ENCODE data around the gene UBXN11.

Gene UBXN11

DNA sequence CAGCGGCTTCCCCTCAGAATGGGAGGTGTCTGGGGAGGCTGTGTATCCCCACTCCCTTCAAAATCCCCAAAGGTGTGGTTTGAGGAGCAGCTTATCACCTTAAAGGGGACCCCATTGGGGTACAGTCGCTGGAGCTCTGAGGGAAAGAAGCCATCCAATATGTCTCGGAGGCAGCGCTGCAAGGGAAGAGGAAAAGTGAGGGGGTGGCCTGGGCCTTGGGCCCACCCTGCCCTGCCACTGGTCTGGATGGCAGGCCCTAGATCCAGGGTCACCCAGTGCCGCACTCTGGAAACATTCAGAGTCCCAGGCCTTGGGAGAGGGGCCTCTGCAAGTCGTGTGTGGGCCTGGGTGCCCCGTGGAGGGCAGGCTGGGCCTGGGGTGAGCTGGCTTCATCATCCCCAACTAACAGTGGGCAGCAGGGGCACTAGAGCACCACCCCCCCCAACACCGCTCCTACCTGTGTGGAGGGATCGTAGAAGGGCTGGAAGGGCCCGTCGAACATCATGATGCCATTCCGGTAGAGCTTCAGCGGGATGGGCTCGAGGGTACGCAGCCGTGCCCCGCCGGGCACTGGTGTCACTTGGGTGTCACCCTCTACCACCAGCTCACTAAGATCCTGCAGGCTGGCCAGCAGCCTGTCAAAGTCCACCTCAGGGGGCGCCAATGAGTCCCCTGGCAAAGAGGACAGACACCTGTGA, 20.9 kb downstream of the UBXN11 start:
- H3K27ac ChIP-seq (ENCODE audit: insufficient read depth, low read depth, low read length, poor library complexity, severe bottlenecking): no peak overlapping the region
- H3K4me1 ChIP-seq (ENCODE audit: control insufficient read depth, insufficient read depth, low read length): peaks cover 42% of the 10 kb centered on the region
- no peak overlapping the region for H3K4me3 ChIP-seq (ENCODE audit: insufficient read depth, low read depth, low read length)
- no peaks in the 10 kb centered on the region for H3K27me3 ChIP-seq (ENCODE audit: control insufficient read depth, insufficient read depth, low read length, poor library complexity, severe bottlenecking)
- no peaks in the 10 kb centered on the region for H3K9me3 ChIP-seq (ENCODE audit: control insufficient read depth, low read length)
- whole genome bisulfite sequencing, 2 experiments: 78 to 79% methylated on average over 19 of the region's 19 CpGs
- no peaks in the 10 kb centered on the region for H3K36me3 ChIP-seq (ENCODE audit: control insufficient read depth, insufficient read depth, low read length)

DNA sequence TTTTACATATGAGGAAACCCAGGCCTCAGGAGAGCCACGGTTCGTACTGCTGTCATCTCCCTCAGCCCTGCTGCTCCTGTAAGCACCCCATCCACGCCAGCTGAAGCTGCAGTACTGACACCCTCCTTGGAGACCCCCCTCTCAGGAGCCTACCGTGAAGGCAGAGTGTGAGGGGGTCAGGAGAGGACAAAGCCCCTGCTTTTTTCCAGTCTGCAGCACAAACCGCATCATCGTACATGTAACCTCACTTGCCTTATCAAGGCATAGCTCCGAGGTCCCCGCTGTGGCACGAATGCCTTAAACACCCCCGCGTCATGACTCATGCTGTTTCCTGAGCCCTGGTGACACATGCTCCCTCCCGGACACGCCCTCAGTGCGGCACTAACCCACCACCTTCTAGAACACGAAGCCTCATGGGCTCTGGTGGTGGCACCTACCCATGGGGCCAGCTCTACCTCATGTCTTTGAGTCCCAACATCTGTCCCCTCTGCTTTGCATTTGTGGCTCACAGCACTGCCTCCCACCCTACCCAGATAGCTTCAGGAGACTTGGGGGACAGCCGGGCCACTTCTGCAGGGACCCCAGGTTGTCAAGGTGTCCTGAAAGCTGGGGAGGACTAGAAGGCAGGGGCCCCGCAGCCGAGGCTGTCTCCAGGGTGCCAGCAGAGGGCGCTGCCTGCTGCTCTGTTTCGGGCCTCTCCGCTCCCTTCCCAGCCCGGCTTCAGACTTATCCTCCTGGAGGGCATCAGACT, 21.7 kb downstream of the UBXN11 start:
- H3K9me3 ChIP-seq (ENCODE audit: control insufficient read depth, low read length): no peaks in the 10 kb centered on the region
- H3K36me3 ChIP-seq (ENCODE audit: control insufficient read depth, insufficient read depth, low read length): no peaks in the 10 kb centered on the region
- H3K27me3 ChIP-seq (ENCODE audit: control insufficient read depth, insufficient read depth, low read length, poor library complexity, severe bottlenecking): no peaks in the 10 kb centered on the region
- no peak overlapping the region for H3K27ac ChIP-seq (ENCODE audit: insufficient read depth, low read depth, low read length, poor library complexity, severe bottlenecking)
- H3K4me3 ChIP-seq (ENCODE audit: insufficient read depth, low read depth, low read length): no peak overlapping the region
- H3K4me1 ChIP-seq (ENCODE audit: control insufficient read depth, insufficient read depth, low read length): peaks cover 39% of the 10 kb centered on the region
- 50% methylated on average over 22 of the region's 22 CpGs for WGBS, 2 experiments

DNA sequence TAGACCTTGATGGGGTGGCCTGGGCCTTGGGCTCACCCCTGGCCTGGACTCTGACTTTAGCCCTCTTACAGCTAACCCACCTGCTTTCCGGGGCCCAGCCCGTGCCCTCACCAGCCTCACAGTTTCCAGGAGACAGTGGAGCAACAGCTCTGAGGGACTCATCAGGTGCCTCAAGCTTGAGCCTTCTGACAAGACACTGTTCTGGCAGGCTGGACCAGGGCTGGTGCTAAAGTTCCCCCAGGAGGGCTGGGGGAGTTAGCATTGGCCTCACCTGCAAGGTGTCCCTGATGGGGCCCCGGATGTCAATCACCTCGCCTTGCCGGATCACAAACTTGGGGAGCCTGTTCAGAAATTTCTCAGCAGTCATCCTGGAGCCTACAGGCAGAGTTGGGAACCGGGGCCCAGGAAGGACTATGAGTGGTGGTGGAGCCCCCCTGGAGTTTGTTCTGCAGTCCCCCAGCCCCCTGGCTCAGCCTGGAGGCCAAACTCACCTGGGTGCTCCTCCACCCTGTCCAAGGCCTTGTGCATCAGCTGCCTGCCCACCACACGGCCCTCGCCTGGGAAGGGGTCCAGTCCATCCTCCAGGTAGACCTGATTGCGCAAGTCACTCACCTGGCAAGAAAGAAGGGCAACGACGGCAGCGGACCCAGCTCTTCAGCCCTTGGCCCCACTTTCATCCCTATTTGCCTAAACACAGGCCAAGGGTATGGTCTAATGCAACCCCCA, 22.4 kb downstream of the UBXN11 start:
- H3K4me3 ChIP-seq (ENCODE audit: insufficient read depth, low read depth, low read length): no peak overlapping the region
- peaks cover 38% of the 10 kb centered on the region for H3K4me1 ChIP-seq (ENCODE audit: control insufficient read depth, insufficient read depth, low read length)
- no peaks in the 10 kb centered on the region for H3K27me3 ChIP-seq (ENCODE audit: control insufficient read depth, insufficient read depth, low read length, poor library complexity, severe bottlenecking)
- no peaks in the 10 kb centered on the region for H3K36me3 ChIP-seq (ENCODE audit: control insufficient read depth, insufficient read depth, low read length)
- H3K9me3 ChIP-seq (ENCODE audit: control insufficient read depth, low read length): no peaks in the 10 kb centered on the region
- 91 to 95% methylated on average over 12 of the region's 12 CpGs for WGBS, 2 experiments
- H3K27ac ChIP-seq (ENCODE audit: insufficient read depth, low read depth, low read length, poor library complexity, severe bottlenecking): no peak overlapping the region

DNA sequence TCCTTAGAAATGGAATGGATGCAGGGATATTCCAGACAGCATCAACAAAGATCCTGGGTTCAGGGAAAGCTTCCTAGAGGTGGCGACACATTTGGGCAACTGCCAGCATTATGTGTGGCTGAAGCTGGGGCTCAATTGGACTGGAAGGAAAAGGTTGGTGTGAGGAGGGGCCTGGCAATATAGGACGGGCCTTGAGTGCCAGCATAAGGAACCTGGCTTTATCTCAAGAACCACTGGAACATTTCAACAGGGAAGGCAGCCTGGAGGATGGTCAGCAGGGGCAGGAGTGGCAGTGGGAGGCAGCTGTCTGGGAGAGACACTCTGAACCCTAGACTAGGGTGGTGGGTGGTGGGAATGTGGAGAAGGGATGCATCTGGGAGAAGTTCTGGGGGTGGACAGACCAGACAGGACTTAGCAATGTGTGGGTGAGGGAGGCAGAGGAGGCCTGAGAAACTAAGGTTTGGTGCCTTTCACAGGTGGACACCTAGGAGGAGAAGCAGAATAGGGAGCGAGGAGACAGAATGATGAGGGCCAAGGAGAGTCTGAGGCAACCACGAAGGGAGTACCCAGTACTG, 23.1 kb downstream of the UBXN11 start:
- Histone ChIP-seq H3K9me3 (ENCODE audit: control insufficient read depth, low read length) (no peaks in the 10 kb centered on the region), H3K27ac (ENCODE audit: insufficient read depth, low read depth, low read length, poor library complexity, severe bottlenecking) (no peak overlapping the region), H3K27me3 (ENCODE audit: control insufficient read depth, insufficient read depth, low read length, poor library complexity, severe bottlenecking) (no peaks in the 10 kb centered on the region), H3K4me3 (ENCODE audit: insufficient read depth, low read depth, low read length) (no peak overlapping the region), H3K4me1 (ENCODE audit: control insufficient read depth, insufficient read depth, low read length) (peaks cover 38% of the 10 kb centered on the region), H3K36me3 (ENCODE audit: control insufficient read depth, insufficient read depth, low read length) (no peaks in the 10 kb centered on the region)
- 93 to 97% methylated on average over 4 of the region's 4 CpGs for WGBS, 2 experiments

DNA sequence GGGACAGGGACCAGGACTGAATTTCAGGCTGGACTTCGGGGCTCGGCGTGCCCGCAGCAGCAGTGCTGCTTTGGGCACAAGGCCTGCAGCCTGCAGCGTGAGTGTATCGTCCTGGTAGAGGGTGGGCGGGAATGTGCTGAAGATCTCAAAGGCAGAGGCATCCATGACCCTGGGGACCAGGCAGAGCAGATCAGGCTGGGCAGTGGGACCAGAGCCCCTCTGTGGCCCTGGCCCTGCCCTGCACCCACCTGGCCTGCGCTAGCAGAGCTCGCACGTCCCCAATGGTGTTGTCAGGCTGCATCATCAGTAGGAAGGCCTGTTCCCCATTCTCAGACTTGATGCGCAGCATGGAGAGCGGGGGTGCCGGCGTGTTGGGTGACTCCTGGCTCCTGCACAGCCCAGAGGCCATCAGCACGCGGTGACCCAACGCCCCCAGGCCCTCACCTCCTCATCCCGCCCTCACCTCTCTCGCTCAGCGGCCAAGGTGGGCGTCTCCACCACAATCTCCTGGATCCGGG, 24.0 kb downstream of the UBXN11 start:
- Histone ChIP-seq H3K4me1 (ENCODE audit: control insufficient read depth, insufficient read depth, low read length) (peaks cover 37% of the 10 kb centered on the region), H3K27me3 (ENCODE audit: control insufficient read depth, insufficient read depth, low read length, poor library complexity, severe bottlenecking) (no peaks in the 10 kb centered on the region), H3K36me3 (ENCODE audit: control insufficient read depth, insufficient read depth, low read length) (peaks cover 9% of the 10 kb centered on the region), H3K9me3 (ENCODE audit: control insufficient read depth, low read length) (no peaks in the 10 kb centered on the region), H3K4me3 (ENCODE audit: insufficient read depth, low read depth, low read length) (no peak overlapping the region), H3K27ac (ENCODE audit: insufficient read depth, low read depth, low read length, poor library complexity, severe bottlenecking) (peak overlapping the region; percentile 67)
- 73 to 77% methylated on average over 21 to 22 of the region's 22 CpGs for WGBS, 2 experiments

DNA sequence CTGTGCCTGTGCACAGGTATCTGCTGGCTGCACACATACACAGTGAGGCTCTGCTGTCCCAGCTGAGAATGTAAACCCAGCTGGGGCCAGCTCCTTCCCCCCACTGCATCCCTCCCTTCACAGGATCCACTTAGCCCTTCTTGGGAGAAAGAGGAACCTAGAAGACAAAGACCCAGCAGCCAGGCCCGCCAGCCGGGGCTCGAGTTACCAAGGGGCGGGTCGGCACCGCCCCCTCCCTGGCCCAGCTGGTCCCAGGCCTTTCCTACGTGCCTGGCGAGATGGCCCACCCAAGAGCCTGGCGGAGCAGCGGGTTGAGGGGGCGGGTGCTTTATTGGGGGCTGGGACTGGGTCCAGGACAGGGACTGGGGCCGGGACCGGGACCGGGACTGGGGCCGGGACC, 24.5 kb downstream of the UBXN11 start:
- H3K27me3 ChIP-seq (ENCODE audit: control insufficient read depth, insufficient read depth, low read length, poor library complexity, severe bottlenecking): no peaks in the 10 kb centered on the region
- H3K36me3 ChIP-seq (ENCODE audit: control insufficient read depth, insufficient read depth, low read length): peaks cover 13% of the 10 kb centered on the region
- peaks cover 37% of the 10 kb centered on the region for H3K4me1 ChIP-seq (ENCODE audit: control insufficient read depth, insufficient read depth, low read length)
- H3K27ac ChIP-seq (ENCODE audit: insufficient read depth, low read depth, low read length, poor library complexity, severe bottlenecking): peak overlapping the region; percentile 90
- 4 to 5% methylated on average over 15 of the region's 15 CpGs for WGBS, 2 experiments
- H3K9me3 ChIP-seq (ENCODE audit: control insufficient read depth, low read length): no peaks in the 10 kb centered on the region
- no peak overlapping the region for H3K4me3 ChIP-seq (ENCODE audit: insufficient read depth, low read depth, low read length)

DNA sequence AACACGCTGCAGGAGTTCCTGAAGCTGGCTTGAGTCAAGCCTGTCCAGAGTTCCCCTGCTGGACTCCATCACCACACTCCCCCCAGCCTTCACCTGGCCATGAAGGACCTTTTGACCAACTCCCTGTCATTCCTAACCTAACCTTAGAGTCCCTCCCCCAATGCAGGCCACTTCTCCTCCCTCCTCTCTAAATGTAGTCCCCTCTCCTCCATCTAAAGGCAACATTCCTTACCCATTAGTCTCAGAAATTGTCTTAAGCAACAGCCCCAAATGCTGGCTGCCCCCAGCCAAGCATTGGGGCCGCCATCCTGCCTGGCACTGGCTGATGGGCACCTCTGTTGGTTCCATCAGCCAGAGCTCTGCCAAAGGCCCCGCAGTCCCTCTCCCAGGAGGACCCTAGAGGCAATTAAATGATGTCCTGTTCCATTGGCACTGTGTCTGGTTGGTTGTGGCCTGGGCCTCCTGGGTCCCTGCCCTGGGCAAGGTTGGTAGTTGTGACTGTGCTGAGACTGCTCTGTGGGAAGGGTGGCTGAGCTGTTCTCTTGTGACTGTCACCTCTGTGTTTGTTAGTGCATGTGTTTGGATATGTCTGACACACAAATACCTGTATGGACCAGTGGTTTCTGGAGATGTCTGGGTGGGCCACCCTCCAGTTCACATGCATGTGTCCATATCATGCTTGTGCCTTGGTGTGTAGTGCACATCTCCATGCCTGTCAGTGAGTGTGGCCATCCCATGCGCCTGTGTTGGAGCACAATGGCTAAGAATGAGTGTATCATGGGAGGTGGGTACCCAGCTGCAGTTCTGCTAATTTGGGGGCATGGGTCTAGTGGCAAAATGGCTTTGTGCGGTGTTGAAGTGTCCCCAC, 25.1 kb downstream of the UBXN11 start:
- peak overlapping the region; percentile 90 for H3K27ac ChIP-seq (ENCODE audit: insufficient read depth, low read depth, low read length, poor library complexity, severe bottlenecking)
- no peaks in the 10 kb centered on the region for H3K27me3 ChIP-seq (ENCODE audit: control insufficient read depth, insufficient read depth, low read length, poor library complexity, severe bottlenecking)
- no peaks in the 10 kb centered on the region for H3K9me3 ChIP-seq (ENCODE audit: control insufficient read depth, low read length)
- H3K36me3 ChIP-seq (ENCODE audit: control insufficient read depth, insufficient read depth, low read length): peaks cover 19% of the 10 kb centered on the region
- H3K4me1 ChIP-seq (ENCODE audit: control insufficient read depth, insufficient read depth, low read length): peaks cover 37% of the 10 kb centered on the region
- 91 to 94% methylated on average over 5 of the region's 5 CpGs for WGBS, 2 experiments
- H3K4me3 ChIP-seq (ENCODE audit: insufficient read depth, low read depth, low read length): peak overlapping the region; percentile 77

DNA sequence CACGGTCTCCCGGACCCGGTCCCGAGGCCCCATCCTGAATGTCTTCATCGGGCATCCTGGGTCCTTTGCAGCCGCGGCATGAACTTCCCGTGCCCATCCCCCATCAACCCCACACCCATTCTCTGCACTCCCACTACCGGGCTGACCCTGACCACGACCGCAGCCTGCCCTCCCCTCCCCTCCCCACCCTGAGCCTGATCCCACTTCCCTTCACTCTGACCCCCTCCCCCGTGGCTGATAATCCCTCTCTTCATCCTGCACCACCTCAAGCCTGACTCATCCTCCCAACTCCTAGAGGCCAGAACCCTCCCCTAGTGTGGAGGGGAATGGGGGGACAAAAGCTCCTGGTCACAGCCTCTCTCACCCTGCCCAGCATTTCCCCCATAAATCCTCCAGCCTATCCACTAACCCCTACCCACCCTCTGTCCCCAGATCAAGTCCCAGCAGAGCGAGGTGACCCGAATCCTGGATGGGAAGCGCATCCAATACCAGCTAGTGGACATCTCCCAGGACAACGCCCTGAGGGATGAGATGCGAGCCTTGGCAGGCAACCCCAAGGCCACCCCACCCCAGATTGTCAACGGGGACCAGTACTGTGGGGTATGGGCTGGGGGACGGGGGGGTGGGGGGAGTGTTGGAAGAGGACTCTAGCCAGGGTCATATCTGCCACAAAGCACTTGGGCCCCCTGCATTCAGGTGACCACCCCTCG, 25.9 kb downstream of the UBXN11 start:
- H3K4me3 ChIP-seq (ENCODE audit: insufficient read depth, low read depth, low read length): peak overlapping the region; percentile 77
- peaks cover 37% of the 10 kb centered on the region for H3K4me1 ChIP-seq (ENCODE audit: control insufficient read depth, insufficient read depth, low read length)
- no peak overlapping the region for H3K27ac ChIP-seq (ENCODE audit: insufficient read depth, low read depth, low read length, poor library complexity, severe bottlenecking)
- H3K27me3 ChIP-seq (ENCODE audit: control insufficient read depth, insufficient read depth, low read length, poor library complexity, severe bottlenecking): no peaks in the 10 kb centered on the region
- H3K9me3 ChIP-seq (ENCODE audit: control insufficient read depth, low read length): no peaks in the 10 kb centered on the region
- 32 to 33% methylated on average over 19 to 20 of the region's 20 CpGs for WGBS, 2 experiments
- peaks cover 22% of the 10 kb centered on the region for H3K36me3 ChIP-seq (ENCODE audit: control insufficient read depth, insufficient read depth, low read length)

All from ectodermal cell (in vitro differentiated cells).